Right renal cortex interstitium (tissue), 3 donors: ENCODE results near the gene NLRP9. TPM values are rescaled to one million over a fixed set of nuclear protein-coding genes. Genes with fewer than 3 reads are reported as not detected.

Source experiments
- DNase-seq, 3 donors: peaks; one replicate each; pipeline ENCODE4 v3.0.0-alpha.2; 2013; ENCODE audit warnings: low read depth in 3 of 3, low spot score in 2 of 3
- polyA plus RNA-seq, 3 donors: library from polyadenylated mRNA; unstranded; fragments of 120-200 nt; gene quantifications; one replicate each; pipeline ENCODE4 v1.2.1, GENCODE V29; 2013; ENCODE audit not compliant: insufficient read length in 3 of 3

Gene NLRP9
- polyA plus RNA-seq, 3 donors = 0.07 TPM; not detected in 2

GRCh38 chr19:55704494-55705245 is 33.5 kb downstream of the NLRP9 start:
- no peak for DNase-seq

DNA sequence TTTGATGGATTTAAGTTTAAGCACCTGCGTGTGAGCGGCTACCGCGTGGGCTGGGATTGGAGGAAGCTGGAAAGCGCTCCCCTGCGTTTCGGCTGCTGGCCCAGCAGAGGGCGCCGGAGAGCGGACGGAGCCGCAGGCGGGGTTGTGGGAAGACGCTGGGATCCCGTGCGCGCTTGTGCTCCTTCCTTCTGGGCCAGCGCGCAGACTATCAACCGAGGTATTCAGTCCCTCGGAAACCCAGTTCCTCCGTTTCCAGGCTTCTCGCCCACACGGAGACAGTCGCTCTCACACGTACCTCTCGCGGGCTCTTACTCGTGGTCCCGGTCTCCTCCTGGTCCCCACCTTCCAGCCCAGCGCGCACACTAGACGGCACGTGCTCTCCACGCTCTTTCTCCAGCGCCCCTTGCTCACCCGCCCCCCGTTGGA is 34.4 kb downstream of the NLRP9 start:
- DNase-seq = no peak

- no peak for DNase-seq
Observed at GRCh38 chr19:55702131-55702627, 36.0 kb downstream of the NLRP9 start.

GRCh38 chr19:55700813-55701212 is 37.4 kb downstream of the NLRP9 start:
- no peak for DNase-seq

GRCh38 chr19:55699221-55699620 is 39.0 kb downstream of the NLRP9 start:
- DNase-seq = no peak

DNA sequence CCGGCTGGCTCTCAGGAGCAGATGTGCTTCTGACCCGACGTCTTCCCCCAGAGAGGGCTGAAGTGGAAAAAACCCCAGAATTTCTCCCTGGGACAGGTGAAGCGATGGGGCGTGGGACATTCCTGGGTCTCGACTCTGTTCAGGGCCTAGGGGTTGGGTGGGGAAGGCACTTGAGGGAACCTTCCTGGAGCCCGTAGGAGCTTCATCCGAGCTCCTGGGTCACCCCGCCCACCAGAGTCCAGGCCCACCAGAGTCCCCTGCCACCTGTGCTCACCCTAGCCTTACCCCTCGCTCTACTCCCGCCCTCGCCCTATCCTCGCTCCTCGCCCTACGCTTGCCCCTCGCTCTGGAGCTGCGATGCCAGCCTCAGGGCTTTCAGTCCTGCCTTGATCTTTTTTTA is 39.9 kb downstream of the NLRP9 start:
- no peak for DNase-seq

- DNase-seq = no peak
Observed at GRCh38 chr19:55697698-55698097, 40.5 kb downstream of the NLRP9 start.

DNA sequence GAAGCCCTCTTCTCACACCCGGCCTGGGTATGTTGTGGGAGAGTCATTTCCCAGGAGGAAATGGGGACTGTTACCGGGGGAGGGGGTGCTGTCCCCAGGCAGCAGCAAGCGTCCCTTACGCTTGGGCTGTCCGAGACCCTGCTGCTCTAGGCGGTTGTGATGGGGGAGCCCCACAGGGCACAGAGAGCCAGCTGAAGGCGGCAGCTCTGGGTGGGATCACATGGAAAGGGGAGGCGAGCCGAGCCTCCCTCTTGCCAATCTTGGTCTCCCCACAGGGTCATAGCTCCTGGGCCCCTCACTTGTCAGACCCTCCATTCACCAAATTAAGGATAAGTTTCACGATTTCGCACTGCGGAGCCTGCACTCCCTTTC is 41.1 kb downstream of the NLRP9 start:
- no peak for DNase-seq

- no peak for DNase-seq
Observed at GRCh38 chr19:55696301-55697068, 41.7 kb downstream of the NLRP9 start.

GRCh38 chr19:55695511-55696290 is 42.5 kb downstream of the NLRP9 start:
- no peak for DNase-seq

- no peak for DNase-seq
Observed at GRCh38 chr19:55694656-55695491, 43.3 kb downstream of the NLRP9 start.

- no peak for DNase-seq
Observed at GRCh38 chr19:55694241-55694655, 44.0 kb downstream of the NLRP9 start.

DNA sequence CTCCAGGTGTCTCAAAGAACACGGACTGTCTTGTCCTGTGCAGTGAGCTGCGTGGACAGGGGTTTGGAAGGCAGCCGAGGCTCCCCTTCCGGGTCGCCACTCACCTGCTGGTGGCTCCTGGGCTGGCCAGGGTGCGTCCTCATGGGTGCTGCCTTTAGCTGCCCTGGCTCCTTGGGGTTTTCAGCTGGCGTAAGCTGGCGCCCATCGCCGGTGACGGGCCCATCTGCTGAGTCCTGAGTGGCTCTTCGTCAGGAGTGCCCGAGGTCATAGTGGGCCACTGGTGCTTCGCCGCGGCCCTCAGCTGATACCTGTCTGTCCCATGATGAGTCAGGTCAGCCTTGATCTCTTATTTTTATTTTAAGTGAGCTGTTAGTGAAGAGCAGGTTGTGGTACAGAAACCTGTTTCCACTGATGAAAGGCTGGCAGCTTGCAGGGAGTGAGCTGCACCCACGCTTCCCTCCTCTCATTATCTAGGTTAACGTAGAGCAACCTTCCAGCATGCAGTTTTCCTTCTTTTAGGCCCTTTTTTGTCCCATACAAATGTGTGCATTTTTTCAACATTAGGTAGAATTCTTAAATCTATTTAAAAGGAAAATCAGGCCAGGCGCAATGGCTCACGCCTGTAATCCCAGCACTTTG is 44.7 kb downstream of the NLRP9 start:
- DNase-seq = no peak

DNA sequence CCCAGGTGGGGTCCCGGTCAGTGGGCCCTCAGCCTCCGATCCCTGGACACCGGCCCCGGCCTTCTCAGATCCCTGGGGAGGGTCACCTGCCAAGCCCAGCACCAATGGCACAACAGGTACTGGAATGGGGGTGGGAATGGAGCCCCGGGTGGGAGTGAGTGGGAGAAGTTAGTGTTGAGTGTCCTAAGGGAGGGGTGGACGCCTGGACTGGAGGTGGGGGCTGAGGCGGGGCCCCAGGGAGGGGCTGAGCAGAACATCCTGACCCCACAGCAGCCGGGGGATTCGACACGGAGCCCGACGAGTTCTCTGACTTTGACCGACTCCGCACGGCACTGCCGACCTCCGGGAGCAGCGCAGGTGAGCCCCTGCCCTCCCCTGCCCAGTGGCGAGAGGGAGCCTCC is 45.5 kb downstream of the NLRP9 start:
- DNase-seq = no peak

GRCh38 chr19:55691561-55692481 is 46.4 kb downstream of the NLRP9 start:
- DNase-seq = no peak

DNA sequence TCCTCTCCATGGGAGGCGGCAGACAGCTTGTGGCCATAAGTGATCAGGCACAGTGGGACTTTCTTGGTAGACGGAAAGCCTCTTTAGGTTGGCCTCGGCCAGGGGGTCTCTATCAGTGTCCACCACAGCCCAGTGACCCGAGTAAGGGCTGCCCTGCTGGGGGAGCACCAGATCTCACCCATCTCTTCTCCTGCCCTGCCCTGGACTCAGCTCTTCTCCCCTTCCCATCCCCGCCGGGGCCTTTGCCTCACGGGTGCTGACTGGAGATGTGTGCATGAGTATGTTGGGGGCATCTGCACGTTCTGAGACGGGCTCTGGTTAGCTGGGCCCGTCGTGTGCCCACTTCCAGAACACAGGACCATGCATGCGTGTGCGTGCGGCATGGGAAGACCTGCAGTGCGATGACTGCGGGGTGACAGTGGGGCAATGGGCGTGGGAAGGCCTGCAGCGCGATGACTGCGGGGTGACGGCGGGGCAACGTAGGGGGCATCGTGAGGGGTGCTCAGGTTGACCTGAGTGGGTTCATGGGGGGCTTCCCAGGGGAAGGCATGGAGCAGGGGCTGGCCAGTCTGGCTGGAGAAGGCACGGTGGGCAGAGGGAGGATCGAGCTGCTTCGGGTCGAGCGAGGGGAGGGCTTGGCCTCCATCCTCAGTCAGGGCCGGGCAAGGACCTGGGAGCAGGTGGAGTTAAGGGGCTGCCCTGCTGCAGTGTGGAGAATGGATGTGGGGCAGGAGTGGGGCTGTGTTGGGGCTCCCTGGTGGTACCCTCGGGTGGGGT is 47.2 kb downstream of the NLRP9 start:
- no peak for DNase-seq

- DNase-seq = no peak
Observed at GRCh38 chr19:55690109-55690768, 48.0 kb downstream of the NLRP9 start.
